ENCODE measurements around the gene ARHGDIG. TPM values are rescaled to one million over a fixed set of nuclear protein-coding genes. Genes with fewer than 3 reads are reported as not detected.
"Not testable (repeated sequence)": the region's sequence is repeated elsewhere in the genome, so short reads cannot be mapped to it uniquely, and the experiment has no call there.

ARHGDIG gene
- 51.4 TPM for total RNA-seq

DNA sequence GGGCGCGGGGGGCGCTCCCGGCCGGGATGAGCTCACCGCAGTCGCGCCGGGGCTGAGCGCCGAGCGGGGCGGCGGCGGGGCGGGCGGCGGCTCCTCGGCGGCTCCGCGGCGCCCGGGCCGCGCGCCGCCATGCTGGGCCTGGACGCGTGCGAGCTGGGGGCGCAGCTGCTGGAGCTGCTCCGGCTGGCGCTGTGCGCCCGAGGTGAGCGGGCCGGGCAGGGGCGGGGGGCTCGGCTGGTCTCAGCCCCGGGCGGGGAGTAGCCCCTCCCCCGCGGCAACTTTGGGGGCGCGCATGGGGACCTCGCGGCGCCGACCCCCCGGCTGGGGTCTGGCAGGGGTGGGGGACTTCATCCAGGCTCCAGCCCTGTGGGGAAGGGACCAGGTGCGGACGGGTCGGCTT lies at the start of gene ARHGDIG:
TSS of gene ARHGDIG (plus strand) at position 40 of the 400 bp plus-strand sequence. CDS start at position 130, 90 bp downstream.
- FAIRE-seq (no peak), DNase-seq (ENCODE audit: low spot score in 2 of 2) (peak; percentile 59)

DNA sequence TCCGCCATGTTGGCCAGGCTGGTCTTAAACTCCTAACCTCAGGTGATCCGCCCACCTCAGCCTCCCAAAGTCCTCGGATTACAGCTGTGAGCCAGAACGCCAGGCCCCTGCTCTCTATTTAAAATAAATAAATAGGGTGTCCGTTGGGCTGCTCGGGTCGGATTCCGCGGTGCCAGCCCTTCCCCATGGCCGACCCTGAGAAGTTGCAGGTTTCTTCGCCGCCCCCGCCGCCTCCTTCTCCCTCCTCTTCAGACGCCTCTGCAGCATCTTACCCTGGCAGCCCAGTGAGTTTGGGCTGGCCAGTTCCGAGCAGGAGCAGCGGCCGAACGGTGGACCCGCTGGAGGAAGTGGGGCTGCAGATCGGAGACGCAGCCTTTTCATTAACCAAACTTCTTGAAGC lies 49.4 kb upstream of the ARHGDIG start:
- no peak for FAIRE-seq
- DNase-seq (ENCODE audit: low spot score in 2 of 2) = no peak

DNA sequence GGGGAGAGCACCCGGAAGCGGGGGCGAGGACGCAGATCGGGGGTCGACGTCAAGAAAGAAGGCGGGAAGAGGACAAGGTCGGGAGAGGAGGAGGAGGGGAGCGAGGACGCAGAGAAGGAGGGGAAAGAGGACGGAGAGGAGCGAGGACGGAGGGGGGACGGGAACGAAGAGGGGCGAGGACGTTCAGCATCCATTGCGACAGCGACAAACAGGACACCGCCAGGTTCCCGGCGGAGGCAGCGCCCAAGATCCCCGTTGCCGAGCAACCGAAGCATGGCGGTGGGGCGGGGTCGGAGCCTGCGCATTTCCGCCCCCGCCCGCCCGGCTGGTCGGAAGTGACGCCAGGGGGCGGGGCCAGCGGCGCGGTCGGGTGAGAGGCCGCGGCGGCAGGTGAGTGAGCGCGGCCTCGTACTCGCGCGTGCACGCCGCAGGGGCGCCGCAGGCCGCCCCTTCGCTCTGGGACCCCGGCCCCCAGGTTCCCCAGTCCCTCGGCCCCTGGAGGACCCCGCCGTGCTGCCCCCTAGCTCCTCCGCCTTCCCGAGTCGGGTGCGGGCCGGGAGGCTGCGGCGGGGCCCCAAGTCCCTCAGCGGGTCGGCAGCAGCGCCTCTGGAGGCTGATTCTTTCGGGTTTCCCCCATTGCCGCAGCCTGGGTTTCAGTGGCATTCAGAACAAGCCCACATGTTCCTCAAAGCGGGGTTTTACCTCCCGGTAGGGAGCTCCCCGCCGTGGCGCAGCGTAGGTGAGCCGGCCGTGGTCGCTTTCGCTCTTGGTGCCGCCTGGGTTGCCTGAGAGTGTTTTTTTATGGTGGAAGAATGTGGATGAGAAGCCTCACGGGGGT lies 45.7 kb upstream of the ARHGDIG start, which contains the start of gene FAM234A:
TSS of gene FAM234A (plus strand) at position 354 of the 838 bp plus-strand sequence. CDS start 19,593 bp downstream, outside the sequence.
- FAIRE-seq = no peak
- DNase-seq (ENCODE audit: low spot score in 2 of 2) = peak; percentile 96 to 97

DNA sequence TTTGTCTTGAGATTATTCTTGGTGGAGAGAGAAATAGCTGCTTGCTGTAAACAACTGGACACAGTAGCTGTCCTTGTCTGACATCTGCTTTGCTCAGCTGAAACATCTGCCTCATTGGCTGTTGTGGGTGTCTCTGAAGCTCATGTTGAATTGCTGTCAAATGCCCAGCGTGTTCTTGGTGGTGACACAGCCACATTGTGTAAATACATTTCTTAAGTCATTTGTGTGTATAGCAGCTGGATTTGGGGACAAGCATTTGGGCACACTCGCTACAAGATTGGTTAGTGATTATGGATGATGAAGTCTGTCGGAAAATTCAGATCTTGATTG lies 40.5 kb upstream of the ARHGDIG start:
- no peak for FAIRE-seq

DNA sequence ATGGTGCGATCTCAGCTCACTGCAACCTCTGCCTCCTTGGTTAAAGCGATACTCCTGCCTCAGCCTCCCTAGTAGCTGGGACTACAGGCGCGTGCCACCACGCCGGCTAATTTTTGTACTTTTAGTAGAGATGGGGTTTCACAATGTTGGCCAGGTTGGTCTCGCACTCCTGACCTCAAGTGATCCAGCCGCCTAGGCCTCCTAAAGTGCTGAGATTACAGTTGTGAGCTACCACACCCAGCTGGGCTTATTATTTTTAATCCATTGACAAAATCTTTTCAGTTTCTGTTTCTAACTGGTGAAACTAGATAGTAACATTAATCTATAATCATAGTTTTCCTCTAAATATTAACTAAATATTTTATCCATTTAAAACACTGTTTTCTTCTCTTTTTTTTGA lies 39.8 kb upstream of the ARHGDIG start:
- FAIRE-seq (no peak), DNase-seq (ENCODE audit: low spot score in 2 of 2) (no peak)

More for the DNA sequence above, 40.5 kb upstream of the ARHGDIG start:
- DNase-seq (ENCODE audit: low spot score in 2 of 2) = no peak

DNA sequence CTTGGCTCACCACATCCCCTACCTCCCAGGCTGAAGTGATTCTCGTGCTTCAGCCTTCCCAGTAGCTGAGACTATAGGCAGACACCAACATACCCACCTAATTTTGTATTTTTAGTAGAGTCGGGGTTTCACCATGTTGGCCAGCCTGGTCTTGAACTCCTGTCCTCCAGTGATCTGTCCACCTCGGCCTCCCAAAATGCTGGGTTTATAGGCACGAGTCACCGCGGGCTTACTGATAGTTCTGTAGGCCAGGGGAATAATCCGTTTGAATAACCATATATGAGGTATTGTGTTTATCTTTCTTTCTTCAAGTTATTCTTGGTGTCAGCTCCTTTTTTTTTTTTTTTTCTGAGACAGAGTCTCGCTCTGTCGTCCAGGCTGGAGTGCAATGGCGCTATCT lies 38.1 kb upstream of the ARHGDIG start:
- DNase-seq (ENCODE audit: low spot score in 2 of 2) = no peak
- no peak for FAIRE-seq

DNA sequence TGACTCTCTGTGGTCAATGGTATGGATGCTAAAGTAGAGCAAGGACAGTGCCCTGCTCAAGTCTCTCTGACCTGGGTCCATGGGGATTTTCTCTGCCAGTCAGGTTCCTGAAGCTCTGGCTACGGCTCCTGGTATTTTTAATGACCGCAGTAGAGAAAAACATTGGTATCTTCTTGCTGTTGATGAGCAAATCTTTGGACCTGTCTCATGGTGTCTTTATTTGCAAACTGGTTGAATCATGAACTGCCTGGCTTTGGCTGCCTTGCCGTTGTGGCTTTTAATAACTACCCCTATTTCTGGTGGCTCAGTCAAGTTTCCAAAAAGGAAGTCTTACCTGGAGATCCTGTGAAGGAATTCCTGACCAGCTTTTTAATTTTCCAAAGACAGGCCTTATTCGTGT lies 37.0 kb upstream of the ARHGDIG start:
- DNase-seq (ENCODE audit: low spot score in 2 of 2) = no peak
- no peak for FAIRE-seq

DNA sequence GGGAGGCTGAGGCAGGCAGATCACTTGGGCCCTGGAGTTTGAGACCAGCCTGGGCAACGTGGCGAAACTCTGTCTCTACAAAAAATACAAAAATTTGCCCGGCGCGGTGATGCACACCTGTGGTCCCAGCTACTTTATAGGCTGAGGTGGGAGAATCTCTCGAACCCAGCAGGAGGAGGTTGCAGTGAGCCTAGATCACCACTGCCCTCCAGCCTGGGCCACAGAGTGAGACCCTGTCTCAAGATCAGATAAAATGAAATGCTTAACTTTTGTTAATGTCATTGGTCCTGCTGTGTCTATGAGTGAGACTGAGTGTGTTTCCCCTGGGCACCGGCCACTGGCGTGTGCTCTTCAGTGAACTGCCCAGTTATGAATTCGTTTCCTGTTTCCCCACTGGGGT lies 35.3 kb upstream of the ARHGDIG start:
- no peak for FAIRE-seq
- no peak for DNase-seq (ENCODE audit: low spot score in 2 of 2)

DNA sequence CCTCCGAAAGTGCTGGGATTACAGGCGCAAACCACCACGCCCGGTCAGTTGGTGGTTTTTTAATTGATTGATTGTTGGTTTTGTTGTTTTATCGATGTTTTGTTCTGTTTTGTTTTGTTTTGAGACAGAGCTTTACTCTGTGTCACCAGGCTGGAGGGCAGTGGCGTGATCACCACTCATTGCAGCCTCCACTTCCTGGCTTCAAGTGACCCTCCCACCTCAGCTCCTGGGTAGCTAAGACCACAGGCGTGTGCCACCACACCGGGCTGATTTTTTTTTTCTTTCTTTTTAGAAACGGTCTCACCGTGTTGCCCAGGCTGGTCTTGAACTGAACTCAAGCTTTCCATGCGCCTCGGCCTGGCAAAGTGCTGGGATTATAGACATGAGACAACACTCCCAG lies 33.4 kb upstream of the ARHGDIG start:
- no peak for DNase-seq (ENCODE audit: low spot score in 2 of 2)
- no peak for FAIRE-seq

DNA sequence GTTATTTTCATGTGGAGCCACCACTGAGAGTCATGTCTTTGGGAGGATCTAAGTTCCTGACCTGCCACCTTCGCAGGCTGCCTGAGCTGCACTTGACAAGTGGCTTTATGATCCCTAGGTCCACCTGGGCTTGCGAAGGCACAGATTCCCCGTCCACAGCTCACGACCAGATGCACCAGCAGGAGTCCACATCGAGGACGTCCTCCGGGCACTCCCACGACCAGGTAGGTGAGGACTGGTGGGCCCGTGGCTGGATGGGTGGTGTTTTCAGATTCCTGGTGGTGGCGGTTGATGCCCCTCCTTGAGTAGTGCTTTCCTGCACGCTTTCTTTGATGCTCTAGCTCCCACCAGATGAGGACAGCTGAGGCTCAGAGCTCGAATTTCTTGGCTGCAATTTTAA lies 31.0 kb upstream of the ARHGDIG start:
- FAIRE-seq (no peak), DNase-seq (ENCODE audit: low spot score in 2 of 2) (peak in 1 of 2 donors; percentile 6)

DNA sequence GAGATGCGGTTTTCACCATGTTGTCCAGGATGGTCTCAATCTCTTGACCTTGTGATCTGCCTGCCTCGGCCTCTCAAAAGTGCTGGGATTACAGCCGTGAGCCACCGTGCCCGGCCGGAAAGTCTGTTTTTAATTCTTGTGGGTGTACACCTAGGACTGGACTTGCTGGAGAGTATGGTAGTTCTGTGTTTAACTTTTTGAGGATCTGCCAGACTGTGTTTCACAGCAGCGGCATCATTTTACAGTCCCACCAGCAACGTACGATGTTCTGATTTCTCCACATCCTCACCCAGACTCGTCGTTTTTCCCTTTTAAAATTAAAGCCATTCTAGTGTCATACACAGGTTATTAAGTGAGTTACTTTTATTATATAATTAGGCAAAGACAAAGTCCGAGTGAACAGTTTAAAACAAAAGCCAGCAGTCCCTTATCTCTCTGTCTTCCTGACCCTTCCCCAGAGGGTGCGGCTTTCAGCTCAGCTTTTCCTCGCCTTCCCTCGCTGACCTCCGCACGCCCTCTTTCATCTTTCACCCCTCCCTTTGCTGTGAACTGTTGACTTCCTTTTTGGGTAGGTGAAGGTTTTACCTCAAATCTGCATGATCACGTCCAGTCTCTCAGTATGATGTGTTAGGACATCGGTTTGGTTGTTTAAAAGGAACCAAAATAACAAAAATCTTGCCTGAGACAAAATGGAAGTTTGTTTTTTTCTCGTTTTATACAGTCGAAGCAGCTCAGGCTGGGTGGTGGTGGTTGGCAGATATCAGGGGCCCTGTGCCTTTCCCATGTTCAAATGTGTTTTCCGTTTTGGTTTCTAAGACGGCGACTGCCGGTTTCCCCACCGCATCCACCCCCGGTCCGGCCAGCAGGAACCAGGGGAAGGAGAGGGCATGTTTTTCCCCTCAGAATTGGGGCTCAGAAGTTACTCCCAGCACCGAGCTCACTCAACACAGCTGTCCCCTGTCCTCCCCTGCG lies 27.7 kb upstream of the ARHGDIG start:
- no peak for DNase-seq (ENCODE audit: low spot score in 2 of 2)
- no peak for FAIRE-seq

DNA sequence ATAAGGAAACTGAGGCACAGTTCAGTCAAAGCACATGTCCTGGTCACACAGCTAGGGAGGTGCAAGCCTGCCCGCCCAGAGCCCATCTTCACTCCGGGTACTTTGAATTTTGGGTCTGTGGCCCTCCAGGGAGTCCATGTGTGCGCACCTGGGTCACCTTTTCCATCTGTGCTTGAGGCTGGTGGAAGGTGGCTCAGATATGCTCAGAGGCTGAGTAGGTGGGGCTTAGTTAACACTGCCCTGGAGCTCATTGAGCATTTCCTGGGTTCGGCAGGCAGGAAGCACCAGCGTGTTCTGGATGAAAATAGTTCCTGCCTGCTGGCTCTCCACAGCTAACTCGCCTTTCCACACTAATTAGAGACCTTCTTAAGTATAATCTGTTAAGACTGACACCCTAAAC lies 26.6 kb upstream of the ARHGDIG start:
- FAIRE-seq = no peak
- no peak for DNase-seq (ENCODE audit: low spot score in 2 of 2)

DNA sequence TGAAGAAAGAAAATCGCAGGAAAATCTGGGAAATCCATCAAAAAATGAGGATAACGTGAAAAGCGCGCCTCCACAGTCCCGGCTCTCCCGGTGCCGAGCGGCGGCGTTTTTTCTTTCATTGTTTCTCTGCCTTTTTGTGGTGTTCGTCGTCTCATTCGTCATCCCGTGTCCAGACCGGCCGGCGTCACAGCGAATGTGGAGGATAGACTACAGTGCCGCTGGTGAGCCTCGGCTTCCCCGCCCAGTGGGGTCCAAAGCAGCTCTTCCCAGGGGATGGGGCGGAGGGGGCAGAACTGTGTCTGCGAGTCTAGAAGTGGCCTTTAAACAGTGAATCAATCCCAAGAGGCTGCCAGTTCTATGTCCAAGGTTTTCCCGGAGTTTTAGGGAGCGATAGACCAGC lies 25.9 kb upstream of the ARHGDIG start:
- no peak for DNase-seq (ENCODE audit: low spot score in 2 of 2)
- no peak for FAIRE-seq

DNA sequence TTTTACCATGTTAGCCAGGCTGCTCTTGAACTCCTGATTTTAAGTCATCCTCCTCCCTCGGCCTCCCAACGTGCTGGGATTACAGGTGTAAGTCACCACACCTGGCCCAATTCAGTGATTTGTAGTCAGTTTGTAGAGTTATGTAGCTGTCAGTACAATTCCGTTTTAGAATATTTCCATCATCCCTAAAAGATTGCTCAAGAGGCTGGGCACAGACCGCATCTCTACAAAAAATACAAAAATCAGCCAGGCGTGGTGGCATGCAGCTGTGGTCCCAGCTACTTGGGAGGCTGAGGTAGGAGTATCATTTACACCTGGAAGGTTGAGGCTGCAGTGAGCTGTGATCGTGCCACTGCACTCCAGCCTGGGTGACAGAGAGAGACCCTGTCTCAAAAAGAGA lies 25.2 kb upstream of the ARHGDIG start:
- DNase-seq (ENCODE audit: low spot score in 2 of 2) (no peak), FAIRE-seq (no peak)

DNA sequence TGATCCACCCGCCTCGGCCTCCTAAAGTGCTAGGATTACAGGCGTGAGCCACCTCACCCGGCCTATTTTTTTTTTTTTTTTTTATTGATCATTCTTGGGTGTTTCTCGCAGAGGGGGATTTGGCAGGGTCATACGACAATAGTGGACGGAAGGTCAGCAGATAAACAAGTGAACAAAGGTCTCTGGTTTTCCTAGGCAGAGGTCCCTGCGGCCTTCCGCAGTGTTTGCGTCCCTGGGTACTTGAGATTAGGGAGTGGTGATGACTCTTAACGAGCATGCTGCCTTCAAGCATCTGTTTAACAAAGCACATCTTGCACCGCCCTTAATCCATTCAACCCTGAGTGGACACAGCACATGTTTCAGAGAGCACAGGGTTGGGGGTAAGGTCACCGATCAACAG lies 22.3 kb upstream of the ARHGDIG start:
- not testable (repeated sequence) for DNase-seq (ENCODE audit: low spot score in 2 of 2); FAIRE-seq

DNA sequence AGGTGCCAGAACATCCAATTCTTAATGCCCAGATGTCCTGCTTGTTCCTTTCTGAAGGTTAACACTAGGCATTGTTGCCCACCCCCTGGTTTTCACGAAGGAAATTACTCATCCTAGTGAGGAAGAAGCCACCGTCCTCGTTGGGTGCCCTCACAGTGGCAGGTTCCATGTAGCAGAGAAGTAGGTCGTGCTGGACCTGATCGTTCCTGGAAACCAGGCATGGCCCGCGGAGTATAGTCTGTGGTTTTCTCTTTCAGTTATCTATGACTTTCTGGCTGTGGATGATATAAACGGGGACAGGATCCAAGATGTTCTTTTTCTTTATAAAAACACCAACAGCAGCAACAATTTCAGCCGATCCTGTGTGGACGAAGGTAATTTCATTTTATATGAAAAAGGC lies 21.2 kb upstream of the ARHGDIG start:
- DNase-seq (ENCODE audit: low spot score in 2 of 2) (no peak), FAIRE-seq (no peak)

DNA sequence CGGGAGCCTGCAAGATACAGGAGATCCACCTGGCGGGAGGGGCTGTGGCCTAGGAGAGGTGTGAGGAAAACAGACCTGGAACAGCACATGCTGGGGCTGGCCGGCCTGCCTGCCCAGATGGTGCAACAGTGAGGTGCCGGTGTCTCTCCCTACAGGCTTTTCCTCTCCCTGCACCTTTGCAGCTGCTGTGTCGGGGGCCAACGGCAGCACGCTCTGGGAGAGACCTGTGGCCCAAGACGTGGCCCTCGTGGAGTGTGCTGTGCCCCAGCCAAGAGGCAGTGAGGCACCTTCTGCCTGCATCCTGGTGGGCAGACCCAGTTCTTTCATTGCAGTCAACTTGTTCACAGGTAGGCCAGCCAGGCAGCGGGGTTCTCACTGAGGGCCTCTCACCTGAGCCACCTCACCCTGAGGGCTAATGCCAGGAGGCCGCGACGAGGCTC lies 20.6 kb upstream of the ARHGDIG start:
- FAIRE-seq = no peak
- DNase-seq (ENCODE audit: low spot score in 2 of 2) = no peak

DNA sequence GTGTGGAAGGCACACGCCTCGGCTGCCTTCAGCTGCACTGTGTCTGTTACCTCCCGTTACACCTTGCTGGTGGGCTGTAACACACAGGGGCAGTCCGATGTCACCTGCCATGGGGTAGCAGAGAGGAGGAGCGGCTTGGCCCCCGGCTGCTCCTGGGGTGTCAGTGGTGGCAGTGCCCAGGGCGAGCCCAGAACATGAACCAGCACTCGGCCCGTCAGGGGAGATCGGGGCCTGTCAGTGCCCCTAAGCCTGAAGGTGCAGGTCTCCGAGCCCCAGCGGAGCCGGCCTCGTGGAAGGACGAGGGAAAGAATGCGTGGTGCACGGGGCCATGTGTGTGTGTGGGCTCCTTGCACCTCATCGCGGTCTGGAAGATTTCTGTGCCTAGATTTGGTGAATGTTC lies 20.1 kb upstream of the ARHGDIG start:
- no peak for FAIRE-seq
- DNase-seq (ENCODE audit: low spot score in 2 of 2) = no peak

DNA sequence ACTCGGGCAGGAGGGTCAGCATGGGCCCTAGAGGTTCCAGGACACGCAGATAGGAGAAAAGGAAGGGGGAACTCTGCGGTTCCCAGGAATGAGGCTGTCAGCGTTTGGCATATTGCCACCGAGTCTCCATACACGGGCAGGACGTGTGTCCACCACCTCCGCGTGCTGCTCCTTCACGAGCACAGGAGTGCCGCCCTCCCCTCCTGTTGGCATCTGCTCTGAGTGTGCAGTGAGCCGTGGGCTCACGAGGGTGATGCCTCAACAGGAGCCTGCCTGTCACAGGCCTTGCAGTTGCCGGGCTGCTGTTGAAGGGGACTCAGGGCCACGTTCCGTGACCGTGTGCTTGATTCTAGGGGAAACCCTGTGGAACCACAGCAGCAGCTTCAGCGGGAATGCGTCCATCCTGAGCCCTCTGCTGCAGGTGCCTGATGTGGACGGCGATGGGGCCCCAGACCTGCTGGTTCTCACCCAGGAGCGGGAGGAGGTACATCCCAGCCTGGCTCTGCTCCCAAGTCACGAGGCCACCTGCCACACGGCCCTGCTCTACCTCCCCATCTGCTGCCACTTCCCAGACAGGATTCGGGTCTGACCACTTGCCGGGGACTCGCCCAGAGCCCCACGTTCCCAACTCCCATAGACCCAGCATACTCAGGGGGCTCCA lies 19.2 kb upstream of the ARHGDIG start:
- DNase-seq (ENCODE audit: low spot score in 2 of 2) (no peak), FAIRE-seq (no peak)

DNA sequence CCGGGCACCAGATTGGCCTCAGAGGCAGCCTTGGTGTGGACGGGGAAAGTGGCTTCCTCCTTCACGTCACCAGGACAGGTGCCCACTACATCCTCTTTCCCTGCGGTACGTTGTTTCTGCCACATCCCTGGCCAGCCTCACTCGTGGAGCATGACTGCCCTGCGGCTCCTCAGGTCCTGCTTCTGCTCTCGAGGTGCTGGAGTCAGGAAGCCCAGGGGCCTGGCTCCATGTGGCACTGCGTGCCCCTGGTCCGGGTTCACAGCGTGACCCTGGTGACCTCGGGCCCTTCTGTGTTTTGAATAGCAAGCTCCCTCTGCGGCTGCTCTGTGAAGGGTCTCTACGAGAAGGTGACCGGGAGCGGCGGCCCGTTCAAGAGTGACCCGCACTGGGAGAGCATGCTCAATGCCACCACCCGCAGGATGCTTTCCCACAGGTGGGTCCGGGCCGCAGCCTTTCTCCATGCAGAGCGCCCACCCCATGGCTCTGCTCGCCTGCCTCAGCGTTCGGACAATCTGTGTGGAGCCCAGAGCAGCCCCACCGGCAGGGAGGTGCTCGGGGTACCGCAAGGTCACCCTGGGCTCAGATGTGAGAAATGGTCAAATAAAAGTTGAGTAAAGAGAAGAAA lies 18.2 kb upstream of the ARHGDIG start:
- no peak for FAIRE-seq
- DNase-seq (ENCODE audit: low spot score in 2 of 2) = no peak

Measured in frontal cortex (tissue), 4 donors.